Astrocyte (in vitro differentiated cells and primary cell): ENCODE measurements around the gene RABGAP1L.

ENCODE experiments used
- EZH2 ChIP-seq: IDR thresholded peaks from 2 replicates; pipeline ENCODE4 v1.6.1; 2012; ENCODE audit warnings: mild to moderate bottlenecking, low read length, inconsistent platforms; ENCODE audit not compliant: insufficient read depth
- TF ChIP-seq, protein P1 (sequence below): IDR thresholded peaks from 2 replicates; pipeline ENCODE4 v1.5.1; 2011; ENCODE audit warnings: low read depth, mild to moderate bottlenecking, inconsistent platforms, low read length, moderate library complexity; ENCODE audit not compliant: insufficient read depth

DNA sequence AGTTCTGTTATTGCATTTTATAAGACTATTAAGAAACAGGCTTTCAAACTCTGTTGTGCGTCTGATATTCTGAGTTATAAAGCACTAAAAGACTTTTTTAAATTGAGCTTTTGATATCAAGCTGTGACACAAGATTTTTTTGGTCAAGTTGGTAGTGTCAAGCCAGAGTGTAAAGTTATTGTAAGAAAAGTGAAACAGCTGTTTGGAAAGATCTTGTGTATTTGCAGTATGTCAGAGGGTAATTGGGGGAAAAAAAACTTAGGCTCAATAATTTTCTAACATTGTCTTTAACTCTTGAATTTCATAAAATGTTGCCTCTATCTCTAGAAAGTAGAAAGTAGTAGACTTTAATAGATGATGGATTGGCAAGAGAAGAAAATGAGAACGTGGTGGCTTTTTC, 844.2 kb downstream of the RABGAP1L start:
- no peak for TF ChIP-seq EZH2
- TF ChIP-seq, protein P1, sequence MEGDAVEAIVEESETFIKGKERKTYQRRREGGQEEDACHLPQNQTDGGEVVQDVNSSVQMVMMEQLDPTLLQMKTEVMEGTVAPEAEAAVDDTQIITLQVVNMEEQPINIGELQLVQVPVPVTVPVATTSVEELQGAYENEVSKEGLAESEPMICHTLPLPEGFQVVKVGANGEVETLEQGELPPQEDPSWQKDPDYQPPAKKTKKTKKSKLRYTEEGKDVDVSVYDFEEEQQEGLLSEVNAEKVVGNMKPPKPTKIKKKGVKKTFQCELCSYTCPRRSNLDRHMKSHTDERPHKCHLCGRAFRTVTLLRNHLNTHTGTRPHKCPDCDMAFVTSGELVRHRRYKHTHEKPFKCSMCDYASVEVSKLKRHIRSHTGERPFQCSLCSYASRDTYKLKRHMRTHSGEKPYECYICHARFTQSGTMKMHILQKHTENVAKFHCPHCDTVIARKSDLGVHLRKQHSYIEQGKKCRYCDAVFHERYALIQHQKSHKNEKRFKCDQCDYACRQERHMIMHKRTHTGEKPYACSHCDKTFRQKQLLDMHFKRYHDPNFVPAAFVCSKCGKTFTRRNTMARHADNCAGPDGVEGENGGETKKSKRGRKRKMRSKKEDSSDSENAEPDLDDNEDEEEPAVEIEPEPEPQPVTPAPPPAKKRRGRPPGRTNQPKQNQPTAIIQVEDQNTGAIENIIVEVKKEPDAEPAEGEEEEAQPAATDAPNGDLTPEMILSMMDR = no peak
